Right atrium auricular region (tissue), 2 donors: Measurements from ENCODE around the gene FXYD1. TPM values are rescaled to one million over a fixed set of nuclear protein-coding genes. Genes with fewer than 3 reads are reported as not detected.

ENCODE experiments used
- DNase-seq: peaks from one replicate; pipeline ENCODE4 v3.0.0-alpha.2; 2019; ENCODE audit warnings: low spot score
- H3K27ac ChIP-seq, 2 donors: fragments of 200-600 bp; sonication (generic); 1 replicate in 1 of 2; 2 replicates in 1 of 2; pipeline ENCODE4 v1.5.1; 2016 to 2019
- H3K27me3 ChIP-seq, 2 donors: fragments of 200-600 bp; sonication (generic); one replicate each; pipeline versions ENCODE4 v1.5.1 to v1.6.0; 2017 to 2019
- H3K36me3 ChIP-seq: fragments of 200-600 bp; sonication (generic); one replicate; pipeline ENCODE4 v1.5.1; 2016
- H3K4me1 ChIP-seq, 2 donors: fragments of 200-600 bp; sonication (generic); one replicate each; pipeline versions ENCODE4 v1.5.1 to v1.6.0; 2017 to 2019
- H3K4me3 ChIP-seq, 2 donors: fragments of 200-600 bp; sonication (generic); 1 replicate in 1 of 2; 2 replicates in 1 of 2; pipeline ENCODE4 v1.5.1; 2017 to 2019; ENCODE audit warnings: mild to moderate bottlenecking in 1 of 2, moderate library complexity in 1 of 2
- H3K9me3 ChIP-seq, 2 donors: fragments of 200-600 bp; sonication (generic); one replicate each; pipeline ENCODE4 v1.5.1; 2019
- total RNA-seq, 2 donors: library from RNA; depleted of rRNA; stranded (reverse); fragments of >200 nt; gene quantifications; one replicate each; pipeline ENCODE4 v1.1.0, GENCODE V29; 2016
- TF ChIP-seq, protein P1 (sequence below), 2 donors: fragments of 200-600 bp; sonication (generic); IDR thresholded peaks; one replicate each; pipeline ENCODE4 v1.5.1; 2019; ENCODE audit warnings: antibody characterized with exemption in 2 of 2

The FXYD1 gene
- total RNA-seq, 2 donors from 2014 or later, result 166 to 175 TPM

DNA sequence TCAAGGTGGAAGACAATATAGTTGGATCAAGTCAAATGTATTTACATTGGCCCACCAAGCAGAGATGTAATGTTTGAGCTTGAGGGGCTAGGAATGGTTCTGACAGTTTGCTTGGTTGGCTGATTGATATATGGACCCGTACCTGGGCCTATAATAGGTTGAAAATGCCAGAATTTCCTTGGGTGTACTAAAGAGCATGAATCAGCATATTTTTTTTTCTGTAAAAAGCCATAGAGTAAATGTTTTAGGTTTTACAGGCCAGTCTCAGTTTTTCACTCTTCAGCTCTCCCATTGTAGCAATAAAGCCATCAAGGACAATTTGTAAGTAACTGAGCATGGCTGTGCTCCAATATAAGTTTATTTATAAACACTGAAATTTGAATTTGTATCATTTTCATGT is 42.8 kb downstream of the FXYD1 start:
- no peak for DNase-seq
- Histone ChIP-seq H3K4me1 (no peaks in the 10 kb centered on the region), H3K27me3 (no peaks in the 10 kb centered on the region), H3K36me3 (no peaks in the 10 kb centered on the region), H3K27ac (no peak overlapping the region), H3K9me3 (peaks cover 5 to 14% of the 10 kb centered on the region in 2 donors), H3K4me3 (no peak overlapping the region)
- TF ChIP-seq, protein P1, sequence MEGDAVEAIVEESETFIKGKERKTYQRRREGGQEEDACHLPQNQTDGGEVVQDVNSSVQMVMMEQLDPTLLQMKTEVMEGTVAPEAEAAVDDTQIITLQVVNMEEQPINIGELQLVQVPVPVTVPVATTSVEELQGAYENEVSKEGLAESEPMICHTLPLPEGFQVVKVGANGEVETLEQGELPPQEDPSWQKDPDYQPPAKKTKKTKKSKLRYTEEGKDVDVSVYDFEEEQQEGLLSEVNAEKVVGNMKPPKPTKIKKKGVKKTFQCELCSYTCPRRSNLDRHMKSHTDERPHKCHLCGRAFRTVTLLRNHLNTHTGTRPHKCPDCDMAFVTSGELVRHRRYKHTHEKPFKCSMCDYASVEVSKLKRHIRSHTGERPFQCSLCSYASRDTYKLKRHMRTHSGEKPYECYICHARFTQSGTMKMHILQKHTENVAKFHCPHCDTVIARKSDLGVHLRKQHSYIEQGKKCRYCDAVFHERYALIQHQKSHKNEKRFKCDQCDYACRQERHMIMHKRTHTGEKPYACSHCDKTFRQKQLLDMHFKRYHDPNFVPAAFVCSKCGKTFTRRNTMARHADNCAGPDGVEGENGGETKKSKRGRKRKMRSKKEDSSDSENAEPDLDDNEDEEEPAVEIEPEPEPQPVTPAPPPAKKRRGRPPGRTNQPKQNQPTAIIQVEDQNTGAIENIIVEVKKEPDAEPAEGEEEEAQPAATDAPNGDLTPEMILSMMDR (IDR thresholded peaks at IDR 0.05), result no peak

- no peaks in the 10 kb centered on the region for H3K4me1 ChIP-seq
- no peaks in the 10 kb centered on the region for H3K27me3 ChIP-seq
- H3K4me3 ChIP-seq, result no peak overlapping the region
- TF ChIP-seq, protein P1 (IDR thresholded peaks at IDR 0.05), result no peak
- peaks cover 5 to 14% of the 10 kb centered on the region in 2 donors for H3K9me3 ChIP-seq
- no peaks in the 10 kb centered on the region for H3K36me3 ChIP-seq
- H3K27ac ChIP-seq, result no peak overlapping the region
- DNase-seq, result no peak
Measured at GRCh38 chr19:35184267-35184666, 45.6 kb downstream of the FXYD1 start.

DNA sequence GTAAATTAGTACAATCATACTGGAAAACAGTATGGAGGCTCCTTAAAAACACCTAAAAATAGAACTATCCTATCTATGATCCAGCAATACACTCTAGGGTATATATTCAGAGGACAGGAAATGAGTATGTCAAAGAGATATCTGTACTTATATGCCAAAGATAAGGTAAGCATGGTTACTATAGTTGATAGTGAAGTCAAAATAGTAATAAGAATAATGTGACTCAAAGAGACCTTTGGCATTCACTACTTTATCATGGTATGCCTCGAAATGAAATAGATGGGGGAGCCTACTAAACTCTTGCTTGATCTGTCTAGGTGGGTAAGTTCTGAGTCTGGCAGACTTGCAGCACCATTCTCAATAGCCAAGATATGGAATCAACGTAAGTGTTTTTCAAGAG is 46.3 kb downstream of the FXYD1 start:
- Histone ChIP-seq H3K27ac (no peak overlapping the region), H3K36me3 (no peaks in the 10 kb centered on the region), H3K4me3 (no peak overlapping the region), H3K4me1 (no peaks in the 10 kb centered on the region), H3K27me3 (no peaks in the 10 kb centered on the region), H3K9me3 (peaks cover 5 to 14% of the 10 kb centered on the region in 2 donors)
- DNase-seq, result no peak
- TF ChIP-seq, protein P1 (IDR thresholded peaks at IDR 0.05), result no peak

Other genes with a start within 250 kb of the FXYD1 start
- gene ZNF30, start 211.9 kb upstream of the FXYD1 start, total RNA-seq, result 1 to 10 TPM; 1.5 to 1.7 TPM
- 1 to 10 TPM; 4.4 to 5.9 TPM for gene ZNF792, start 174.6 kb upstream of the FXYD1 start, total RNA-seq
- 10 to 100 TPM; 29.6 to 37.7 TPM for gene GRAMD1A, start 138.5 kb upstream of the FXYD1 start, total RNA-seq
- 100 to 1,000 TPM in 1 of 2 donors, 10 to 100 TPM in 1; 57.3 to 119 TPM for gene SCN1B, start 108.4 kb upstream of the FXYD1 start, total RNA-seq
- 1 to 10 TPM; 2.5 to 7.2 TPM for gene HPN, start 97.1 kb upstream of the FXYD1 start, total RNA-seq
- 1 to 10 TPM in 1 of 2 donors, under 1 TPM in 1; 0.98 to 1.6 TPM for gene FXYD3, start 23.0 kb upstream of the FXYD1 start, total RNA-seq
- 10 to 100 TPM; 10.9 to 42.5 TPM for gene LGI4, start 3.8 kb upstream of the FXYD1 start, total RNA-seq
- not detected for gene FXYD7, start 4.4 kb downstream of the FXYD1 start, total RNA-seq
- gene FXYD5, start 15.9 kb downstream of the FXYD1 start, total RNA-seq, result 10 to 100 TPM; 31.3 to 77.7 TPM
- not detected for gene FAM187B, start 89.9 kb downstream of the FXYD1 start, total RNA-seq
- 10 to 100 TPM in 1 of 2 donors, 1 to 10 TPM in 1; 7.6 to 20.1 TPM for gene LSR, start 110.2 kb downstream of the FXYD1 start, total RNA-seq
- 100 to 1,000 TPM; 130 to 180 TPM for gene USF2, start 130.1 kb downstream of the FXYD1 start, total RNA-seq
- gene HAMP, start 143.7 kb downstream of the FXYD1 start, total RNA-seq, result 100 to 1,000 TPM in 1 of 2 donors, not detected in 1; 146 TPM
- gene MAG, start 153.3 kb downstream of the FXYD1 start, total RNA-seq, result not detected
- gene CD22, start 190.4 kb downstream of the FXYD1 start, total RNA-seq, result 1 to 10 TPM in 1 of 2 donors, not detected in 1; 1.4 TPM
- not detected for gene FFAR1, start 209.1 kb downstream of the FXYD1 start, total RNA-seq
- gene FFAR3, start 219.6 kb downstream of the FXYD1 start, total RNA-seq, result not detected
- gene GPR42, start 232.2 kb downstream of the FXYD1 start, total RNA-seq, result not detected